Measurements from ENCODE around the gene EEF1A2. TPM values are rescaled to one million over a fixed set of nuclear protein-coding genes. Genes with fewer than 3 reads are reported as not detected.
"Not testable (repeated sequence)": the region's sequence is repeated elsewhere in the genome, so short reads cannot be mapped to it uniquely, and the experiment has no call there.

EEF1A2 gene
- total RNA-seq, 1 experiment from 2014 or later: 75.2 TPM

DNA sequence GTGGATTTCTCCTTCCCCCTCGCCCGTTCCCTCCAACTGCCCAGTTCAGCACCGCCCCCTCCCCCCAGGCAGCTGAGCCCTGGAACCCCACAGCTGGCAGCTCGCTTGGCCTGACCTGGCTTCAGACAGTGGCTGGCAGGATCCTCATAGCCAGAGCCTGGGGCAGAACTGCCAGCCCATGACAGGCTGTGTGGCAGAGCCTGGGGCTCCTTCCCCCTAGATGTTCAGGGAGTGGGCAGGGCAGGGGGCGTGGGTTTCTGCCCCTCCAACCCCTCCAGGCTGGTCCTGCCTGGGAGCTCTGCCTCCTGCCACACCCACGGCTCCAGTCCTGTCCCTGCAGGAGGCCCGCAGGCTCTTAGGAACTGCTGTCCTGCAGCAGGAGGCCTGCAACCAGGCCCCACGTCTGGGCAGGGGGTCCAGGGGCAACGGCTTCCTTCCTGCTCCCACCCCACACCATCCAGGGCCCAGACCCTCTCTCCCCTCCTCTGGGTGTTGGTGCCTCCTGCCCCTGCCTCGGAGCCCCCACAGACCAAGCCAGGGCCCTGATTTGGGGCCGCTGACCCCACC is 16.8 kb downstream of the EEF1A2 start:
- POLR2A ChIA-PET (ENCODE audit: unreplicated experiment): no interaction called here
- peaks cover 46% of the 10 kb centered on the region for H3K27me3 ChIP-seq (ENCODE audit: insufficient read depth, low read depth)
- CTCF ChIA-PET: no interaction called here

DNA sequence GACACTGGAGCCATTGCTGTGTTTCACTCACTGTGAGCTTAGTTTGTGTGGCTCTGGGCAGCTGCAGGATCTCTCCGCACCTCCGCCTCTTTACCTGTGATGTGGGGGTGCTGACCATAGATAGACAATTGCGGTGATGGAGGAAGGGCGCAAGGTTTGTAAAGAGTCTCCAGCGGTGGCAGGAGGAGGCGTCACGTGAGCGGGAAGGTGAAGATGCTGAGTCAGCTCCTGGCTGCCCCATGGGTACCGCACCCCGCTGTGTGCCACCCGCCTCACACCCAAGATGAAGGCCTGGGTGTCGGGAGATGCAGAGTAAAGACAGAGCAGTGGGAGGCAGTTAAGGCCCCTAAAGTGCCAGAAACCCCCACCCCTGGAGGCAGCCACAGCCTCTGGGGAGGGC is 17.4 kb downstream of the EEF1A2 start:
- H3F3A ChIP-seq (ENCODE audit: insufficient read depth, low read depth): peaks cover 15% of the 10 kb centered on the region; the same call in 1 of the 2 replicates
- TF ChIP-seq EZH2 (IDR thresholded peaks at IDR 0.05; ENCODE audit: low read depth): no peak
- TF ChIP-seq, protein P1, sequence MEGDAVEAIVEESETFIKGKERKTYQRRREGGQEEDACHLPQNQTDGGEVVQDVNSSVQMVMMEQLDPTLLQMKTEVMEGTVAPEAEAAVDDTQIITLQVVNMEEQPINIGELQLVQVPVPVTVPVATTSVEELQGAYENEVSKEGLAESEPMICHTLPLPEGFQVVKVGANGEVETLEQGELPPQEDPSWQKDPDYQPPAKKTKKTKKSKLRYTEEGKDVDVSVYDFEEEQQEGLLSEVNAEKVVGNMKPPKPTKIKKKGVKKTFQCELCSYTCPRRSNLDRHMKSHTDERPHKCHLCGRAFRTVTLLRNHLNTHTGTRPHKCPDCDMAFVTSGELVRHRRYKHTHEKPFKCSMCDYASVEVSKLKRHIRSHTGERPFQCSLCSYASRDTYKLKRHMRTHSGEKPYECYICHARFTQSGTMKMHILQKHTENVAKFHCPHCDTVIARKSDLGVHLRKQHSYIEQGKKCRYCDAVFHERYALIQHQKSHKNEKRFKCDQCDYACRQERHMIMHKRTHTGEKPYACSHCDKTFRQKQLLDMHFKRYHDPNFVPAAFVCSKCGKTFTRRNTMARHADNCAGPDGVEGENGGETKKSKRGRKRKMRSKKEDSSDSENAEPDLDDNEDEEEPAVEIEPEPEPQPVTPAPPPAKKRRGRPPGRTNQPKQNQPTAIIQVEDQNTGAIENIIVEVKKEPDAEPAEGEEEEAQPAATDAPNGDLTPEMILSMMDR (conservative IDR thresholded peaks at IDR 0.05): no peak
- H3K27me3 ChIP-seq (ENCODE audit: insufficient read depth, low read depth): peaks cover 52% of the 10 kb centered on the region
- H3K36me3 ChIP-seq (ENCODE audit: low read depth): no peaks in the 10 kb centered on the region
- H3K9me3 ChIP-seq (ENCODE audit: insufficient read depth, low read depth): no peaks in the 10 kb centered on the region
- 0 out of 2 replicates have a peak, but pooled peaks cover 6% of the 10 kb centered on the region for H3K4me1 ChIP-seq (replicated peaks; ENCODE audit: insufficient read depth)
- no peak for DNase-seq
- no peak overlapping the region for H3K4me2 ChIP-seq
- intact Hi-C loops (cut with micrococcal nuclease; ENCODE audit: unreplicated experiment): no loop called here
- H3K79me2 ChIP-seq (ENCODE audit: low read depth): no peaks in the 10 kb centered on the region
- no peak overlapping the region for H3K4me3 ChIP-seq
- no peak overlapping the region for H3K27ac ChIP-seq
- POLR2A ChIA-PET (ENCODE audit: unreplicated experiment): no interaction called here
- H4K20me1 ChIP-seq (ENCODE audit: insufficient read depth): no peaks in the 10 kb centered on the region
- H2AFZ ChIP-seq: no peak overlapping the region
- CTCF ChIA-PET: no interaction called here
- BruUV-seq (replicated peaks): no TSS peak
- H3K9me2 ChIP-seq (ENCODE audit: insufficient read depth): no peaks in the 10 kb centered on the region

More for the DNA sequence above, 16.8 kb downstream of the EEF1A2 start:
- no TSS peak for BruUV-seq (replicated peaks)
- Histone ChIP-seq H3K27ac (no peak overlapping the region), H3K4me3 (no peak overlapping the region), H3F3A (ENCODE audit: insufficient read depth, low read depth) (peaks cover 15% of the 10 kb centered on the region; the same call in 1 of the 2 replicates), H3K79me2 (ENCODE audit: low read depth) (no peaks in the 10 kb centered on the region), H3K4me2 (no peak overlapping the region), H2AFZ (no peak overlapping the region), H3K9me2 (ENCODE audit: insufficient read depth) (no peaks in the 10 kb centered on the region), H3K4me1 (replicated peaks; ENCODE audit: insufficient read depth) (0 out of 2 replicates have a peak, but pooled peaks cover 6% of the 10 kb centered on the region), H3K9me3 (ENCODE audit: insufficient read depth, low read depth) (no peaks in the 10 kb centered on the region), H4K20me1 (ENCODE audit: insufficient read depth) (no peaks in the 10 kb centered on the region), H3K36me3 (ENCODE audit: low read depth) (no peaks in the 10 kb centered on the region)
- TF ChIP-seq EZH2 (IDR thresholded peaks at IDR 0.05; ENCODE audit: low read depth): no peak
- TF ChIP-seq, protein P1 (conservative IDR thresholded peaks at IDR 0.05): no peak
- intact Hi-C loops (cut with micrococcal nuclease; ENCODE audit: unreplicated experiment): no loop called here
- DNase-seq: no peak

DNA sequence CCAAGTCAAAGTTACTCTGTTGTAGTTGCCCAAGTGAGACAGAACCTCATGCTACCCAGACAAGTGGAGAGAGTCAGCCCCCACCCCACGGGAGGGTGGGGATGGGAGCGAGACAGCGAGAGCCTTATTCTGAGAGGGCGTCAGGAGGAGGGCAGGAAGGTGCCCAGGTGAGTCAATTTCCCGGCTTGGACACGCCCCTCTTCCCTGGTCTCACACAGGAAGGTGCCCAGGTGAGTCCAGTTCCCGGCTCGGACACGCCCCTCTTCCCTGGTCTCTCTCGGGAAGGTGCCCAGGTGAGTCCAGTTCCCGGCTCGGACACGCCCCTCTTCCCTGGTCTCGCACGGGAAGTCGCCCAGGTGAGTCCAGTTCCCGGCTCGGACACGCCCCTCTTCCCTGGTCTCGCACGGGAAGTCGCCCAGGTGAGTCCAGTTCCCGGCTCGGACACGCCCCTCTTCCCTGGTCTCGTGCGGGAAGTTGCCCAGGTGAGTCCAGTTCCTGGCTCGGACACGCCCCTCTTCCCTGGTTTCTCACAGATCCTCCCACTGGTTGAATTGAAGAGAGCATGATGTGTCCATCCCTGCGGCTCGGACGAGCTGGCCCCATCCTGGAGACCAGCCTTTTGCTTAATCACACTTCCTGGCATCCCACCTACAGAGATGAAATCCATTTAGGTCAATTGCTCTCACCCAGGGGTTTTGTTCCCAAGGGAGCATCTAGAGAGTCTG is 19.0 kb downstream of the EEF1A2 start:
- H2AFZ ChIP-seq; H3K36me3 ChIP-seq (ENCODE audit: low read depth); H3K27ac ChIP-seq; H3K79me2 ChIP-seq (ENCODE audit: low read depth); intact Hi-C loops (cut with micrococcal nuclease; ENCODE audit: unreplicated experiment); H3K9me2 ChIP-seq (ENCODE audit: insufficient read depth); BruUV-seq (replicated peaks); CTCF ChIA-PET; H4K20me1 ChIP-seq (ENCODE audit: insufficient read depth); H3K9me3 ChIP-seq (ENCODE audit: insufficient read depth, low read depth); H3K4me1 ChIP-seq (replicated peaks; ENCODE audit: insufficient read depth); H3K4me3 ChIP-seq: not testable (repeated sequence)
- peaks cover 15% of the 10 kb centered on the region; the same call in 1 of the 2 replicates for H3F3A ChIP-seq (ENCODE audit: insufficient read depth, low read depth)
- H3K27me3 ChIP-seq (ENCODE audit: insufficient read depth, low read depth): peaks cover 69% of the 10 kb centered on the region
- POLR2A ChIA-PET (ENCODE audit: unreplicated experiment): interaction anchor here (0.6 kb wide), 1 partner anchor 76 kb away, joined by 4 read pairs; no protein-coding TSS in a partner anchor
- H3K4me2 ChIP-seq: peak overlapping the region; percentile 47
- DNase-seq: peak in 1 of 2 experiments; percentile 66

All from PC-9 (cell line).